HepG2 (cell line): ENCODE measurements around the gene ANKHD1. TPM values are rescaled to one million over a fixed set of nuclear protein-coding genes. Genes with fewer than 3 reads are reported as not detected.

ENCODE experiments used
- ATAC-seq: fragments of 200-7000 bp; cut with Tn5 transposase; 3 replicates; pipeline ENCODE4 v1.9.1; 2020; ENCODE audit warnings: mild to moderate bottlenecking, moderate library complexity
- BruUV-seq: library from RNA; stranded (reverse); fragments of 400-500 nt; replicated peaks from 2 replicates; lab custom pipeline; 2021; lab: Mats Ljungman, UMichigan
- CTCF ChIA-PET: fragments of 300-600 bp; formaldehyde crosslinking; extraction: SDS; loops from one replicate; lab custom pipeline; 2021; ENCODE audit warnings: low total read pairs, inconsistent platforms, low intra/inter-chr PET ratio; lab: Yijun Ruan, JAX
- POLR2A ChIA-PET: fragments of 350-600 bp; sonication (Branson Sonifier 250); formaldehyde crosslinking; loops from one replicate; lab custom pipeline; 2020; ENCODE audit warnings: antibody characterized with exemption, inconsistent platforms; lab: Yijun Ruan, JAX
- DNase-seq: peaks from one replicate; pipeline ENCODE4 v3.0.0-alpha.2; 2015; ENCODE audit warnings: low spot score
- FAIRE-seq: peaks from 3 replicates; lab custom pipeline; 2011; peaks lifted over from hg19 to GRCh38; lab: Jason Lieb, UNC
- H2AFZ ChIP-seq: one replicate; pipeline ENCODE4 v1.6.1; 2011; ENCODE audit warnings: low read length, inconsistent platforms
- H3K27ac ChIP-seq: fragments of 300-600 bp; 3 replicates; pipeline ENCODE4 v1.8.0; 2011; ENCODE audit warnings: mixed run types, mild to moderate bottlenecking, mixed read lengths, low read length, inconsistent platforms; ENCODE audit not compliant: insufficient read depth; ENCODE audit errors: extremely low read length
- H3K27me3 ChIP-seq, 2 experiments: fragments of 200-600 bp in 1 of 2; 2 replicates in 1 of 2; 3 replicates in 1 of 2; pipeline versions ENCODE4 v1.6.0 to v1.8.0; 2011; ENCODE audit warnings: low read length in 2 of 2, mild to moderate bottlenecking in 2 of 2, moderate library complexity in 2 of 2, inconsistent platforms in 1 of 2; ENCODE audit not compliant: insufficient read depth in 2 of 2, control insufficient read depth in 1 of 2
- H3K36me3 ChIP-seq, 2 experiments: fragments of 200-600 bp in 1 of 2; replicated peaks in 1 of 2; 2 replicates in 1 of 2; 3 replicates in 1 of 2; pipeline versions ENCODE4 v1.5.1 to v1.8.0; 2011; ENCODE audit warnings: low read length in 2 of 2, inconsistent platforms in 1 of 2; ENCODE audit not compliant: insufficient read depth in 2 of 2, control insufficient read depth in 1 of 2
- H3K4me1 ChIP-seq: 2 replicates; pipeline ENCODE4 v1.5.1; 2012; ENCODE audit warnings: low read length, inconsistent platforms; ENCODE audit not compliant: insufficient read depth
- H3K4me2 ChIP-seq: 2 replicates; pipeline ENCODE4 v1.6.0; 2011; ENCODE audit warnings: low read depth, low read length, inconsistent platforms
- H3K4me3 ChIP-seq, 3 experiments: fragments of 200-600 bp in 1 of 3; sonication (generic), shearing (Covaris generic) in 1 of 3; replicated peaks in 1 of 3; 2 replicates each; pipeline ENCODE4 v1.5.1; 2011 to 2016; ENCODE audit warnings: low read length in 3 of 3, inconsistent platforms in 2 of 3, low read depth in 2 of 3, mild to moderate bottlenecking in 2 of 3, control low read depth in 1 of 3, mixed read lengths in 1 of 3; ENCODE audit not compliant: insufficient read depth in 1 of 3
- H3K79me2 ChIP-seq: one replicate; pipeline ENCODE4 v1.6.1; 2011; ENCODE audit warnings: low read length, inconsistent platforms; ENCODE audit not compliant: insufficient read depth
- H3K9ac ChIP-seq: 2 replicates; pipeline ENCODE4 v1.6.0; 2011; ENCODE audit warnings: mild to moderate bottlenecking, low read depth, low read length, inconsistent platforms; ENCODE audit not compliant: insufficient read depth
- H3K9me3 ChIP-seq: 2 replicates; pipeline ENCODE4 v1.5.1; 2012; ENCODE audit warnings: mild to moderate bottlenecking, low read length
- H4K20me1 ChIP-seq: 2 replicates; pipeline ENCODE4 v1.6.0; 2011; ENCODE audit warnings: inconsistent platforms, mild to moderate bottlenecking, low read length, moderate library complexity; ENCODE audit not compliant: insufficient read depth
- KDM1A ChIP-seq: IDR thresholded peaks from 2 replicates; pipeline ENCODE4 v1.6.1; 2016; ENCODE audit warnings: missing compliant biosample characterization
- KMT2B ChIP-seq: IDR thresholded peaks from 2 replicates; pipeline ENCODE4 v1.6.1; 2016; ENCODE audit warnings: missing genetic modification reagents, missing compliant biosample characterization
- NFIB ChIP-seq: sonication (generic); formaldehyde crosslinking; IDR thresholded peaks from 2 replicates; pipeline ENCODE4 v1.9.0; 2021; ENCODE audit warnings: missing genetic modification reagents, mild to moderate bottlenecking, borderline replicate concordance
- POGZ ChIP-seq: sonication (generic); formaldehyde crosslinking; IDR thresholded peaks from 2 replicates; pipeline ENCODE4 v1.4.0; 2020; ENCODE audit warnings: mild to moderate bottlenecking, missing genetic modification reagents
- POLR2A ChIP-seq, 2 experiments: IDR thresholded peaks; 2 replicates each; pipeline ENCODE4 v1.6.1; 2011; ENCODE audit warnings: low read depth in 2 of 2, low read length in 2 of 2, mild to moderate bottlenecking in 1 of 2, moderate library complexity in 1 of 2; ENCODE audit not compliant: insufficient read depth in 1 of 2
- RXRA ChIP-seq: sonication (generic); formaldehyde crosslinking; IDR thresholded peaks from 2 replicates; pipeline ENCODE4 v1.5.1; 2020; ENCODE audit warnings: missing genetic modification reagents
- SP2 ChIP-seq: sonication (generic); formaldehyde crosslinking; IDR thresholded peaks from 2 replicates; pipeline ENCODE4 v1.5.1; 2020; ENCODE audit warnings: mild to moderate bottlenecking, missing genetic modification reagents
- SP4 ChIP-seq: sonication (generic); formaldehyde crosslinking; IDR thresholded peaks from 2 replicates; pipeline ENCODE4 v1.8.1; 2023; ENCODE audit warnings: mild to moderate bottlenecking, missing genetic modification reagents
- ZBTB8A ChIP-seq: sonication (generic); formaldehyde crosslinking; IDR thresholded peaks from 2 replicates; pipeline ENCODE4 v1.4.0; 2020; ENCODE audit warnings: mild to moderate bottlenecking, low read depth, missing genetic modification reagents, borderline replicate concordance
- ZFP41 ChIP-seq: sonication (generic); formaldehyde crosslinking; IDR thresholded peaks from 2 replicates; pipeline ENCODE4 v1.4.0; 2020; ENCODE audit warnings: mild to moderate bottlenecking, missing genetic modification reagents, borderline replicate concordance
- ZNF121 ChIP-seq: sonication (generic); formaldehyde crosslinking; IDR thresholded peaks from 2 replicates; pipeline ENCODE4 v1.5.0; 2020; ENCODE audit warnings: mild to moderate bottlenecking, missing genetic modification reagents
- ZNF260 ChIP-seq: sonication (generic); formaldehyde crosslinking; IDR thresholded peaks from 2 replicates; pipeline ENCODE4 v1.4.0; 2020; ENCODE audit warnings: missing genetic modification reagents, low read depth, mild to moderate bottlenecking, borderline replicate concordance
- ZNF430 ChIP-seq: sonication (generic); formaldehyde crosslinking; IDR thresholded peaks from 2 replicates; pipeline ENCODE4 v1.9.0; 2021; ENCODE audit warnings: mild to moderate bottlenecking, missing genetic modification reagents
- ZNF746 ChIP-seq: sonication (generic); formaldehyde crosslinking; IDR thresholded peaks from 2 replicates; pipeline ENCODE4 v1.8.0; 2022; ENCODE audit warnings: mild to moderate bottlenecking, missing genetic modification reagents
- WGBS: methylation state at CpG from one replicate; pipeline ENCODE4 v1.1.6; 2017; ENCODE audit warnings: low lambda C conversion rate; 5-methylcytosine and 5-hydroxymethylcytosine counted together
- in situ Hi-C: cut with HindIII; loops from 2 replicates; pipeline ENCODE4 v1.10.0; 2017; ENCODE audit warnings: low pct_unique_long_range_greater_than_20kb; ENCODE audit not compliant: extremely low pct_ligation_motif_present
- intact Hi-C: fragments of 100-400 bp; cut with micrococcal nuclease; formaldehyde crosslinking; loops from one replicate; pipeline ENCODE4 v1.10.0; 2022; ENCODE audit not compliant: unreplicated experiment
- polyA plus RNA-seq, 8 experiments: library from polyadenylated mRNA; depleted of rRNA in 3 of 8; stranded (reverse) in 7 of 8; unstranded in 1 of 8; fragments of >200 nt; fragmentation: Illumina TruSeq in 4 of 8; extraction: Trizol in 4 of 8; gene quantifications; 2 replicates each; pipeline versions ENCODE4 v1.2.1 to v1.2.3, GENCODE V29; 2011 to 2016; ENCODE audit warnings: low read depth in 4 of 8, missing spikeins in 1 of 8, mixed read lengths in 1 of 8; ENCODE audit not compliant: insufficient read depth in 1 of 8
- total RNA-seq, 5 experiments: library from RNA; depleted of rRNA; stranded (reverse); fragments of >200 nt; fragmentation: Illumina TruSeq; extraction: Trizol; gene quantifications; 2 replicates each; pipeline ENCODE4 v1.2.3, GENCODE V29; 2016; ENCODE audit warnings: low read depth in 1 of 5
- TF ChIP-seq, protein P1 (sequence below), 2 experiments: fragments of 450-650 bp in 1 of 2; sonication (generic) in 1 of 2; formaldehyde crosslinking; IDR thresholded peaks; 2 replicates each; pipeline versions ENCODE4 v1.5.0 to v1.8.0; 2020 to 2022; ENCODE audit warnings: mild to moderate bottlenecking in 1 of 2, missing genetic modification reagents in 1 of 2
- TF ChIP-seq, protein P2 (sequence below): sonication (generic); formaldehyde crosslinking; IDR thresholded peaks from 2 replicates; pipeline ENCODE4 v1.4.0; 2020; ENCODE audit warnings: missing genetic modification reagents

ANKHD1 gene
- total and polyA plus RNA-seq, 2 of the 13 experiments (the other 11 are each of a cell fraction or from before 2014, with no cell fraction given) = 69.9 to 82.0 TPM

DNA sequence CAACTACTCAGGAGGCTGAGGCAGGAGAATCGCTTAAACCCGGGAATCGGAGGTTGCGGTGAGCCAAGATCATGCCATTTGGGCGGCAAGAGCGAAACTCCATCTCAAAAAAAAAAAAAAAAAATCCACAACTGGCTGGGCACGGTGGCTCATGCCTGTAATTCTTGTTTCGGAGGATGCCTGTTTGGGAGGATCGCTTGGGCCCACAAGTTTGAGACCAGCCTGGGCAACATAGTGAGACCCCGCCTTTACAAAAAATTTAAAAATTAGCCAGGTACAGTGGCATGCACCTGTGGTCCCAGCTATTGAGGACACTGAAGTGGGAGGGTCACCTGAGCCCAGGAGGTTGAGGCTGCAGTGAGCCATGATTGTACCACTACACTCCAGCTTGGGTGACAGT is 144.0 kb downstream of the ANKHD1 start:
- ChIA-PET POLR2A (interaction anchor here (3.5 to 4.5 kb wide), 2 partner anchors 13 to 102 kb away, joined by 34 to 70 read pairs; partner anchors contain the start of genes IK, NDUFA2 and SRA1), CTCF (no interaction called here)
- TF ChIP-seq NFIB (CRISPR knock-in tag) (no peak), KDM1A (no peak), ZNF121 (CRISPR knock-in tag) (peak; percentile 51; the same call in 1 of the 2 replicates), ZNF430 (no peak)
- H3K36me3 ChIP-seq = peaks cover 11 to 46% of the 10 kb centered on the region in 2 experiments
- no peaks in the 10 kb centered on the region for H3K9me3 ChIP-seq
- 99% methylated on average over 10 of the region's 10 CpGs for WGBS
- H3K4me3 ChIP-seq = no peak overlapping the region
- no peaks in the 10 kb centered on the region for H3K27me3 ChIP-seq
- intact Hi-C loops = loop anchor here (5.0 kb wide), 1 partner anchor 182 kb away; no protein-coding TSS in a partner anchor
- DNase-seq (no peak), ATAC-seq (no peak), FAIRE-seq (no peak)
- H3K4me2 ChIP-seq = no peak overlapping the region
- H3K79me2 ChIP-seq = no peaks in the 10 kb centered on the region
- H3K27ac ChIP-seq = no peak overlapping the region
- no peak overlapping the region for H3K9ac ChIP-seq
- H2AFZ ChIP-seq = no peak overlapping the region
- BruUV-seq = no TSS peak
- H4K20me1 ChIP-seq = no peaks in the 10 kb centered on the region; the same call in 1 of the 2 replicates
- in situ Hi-C loops = no loop called here
- H3K4me1 ChIP-seq = peaks cover 27% of the 10 kb centered on the region

DNA sequence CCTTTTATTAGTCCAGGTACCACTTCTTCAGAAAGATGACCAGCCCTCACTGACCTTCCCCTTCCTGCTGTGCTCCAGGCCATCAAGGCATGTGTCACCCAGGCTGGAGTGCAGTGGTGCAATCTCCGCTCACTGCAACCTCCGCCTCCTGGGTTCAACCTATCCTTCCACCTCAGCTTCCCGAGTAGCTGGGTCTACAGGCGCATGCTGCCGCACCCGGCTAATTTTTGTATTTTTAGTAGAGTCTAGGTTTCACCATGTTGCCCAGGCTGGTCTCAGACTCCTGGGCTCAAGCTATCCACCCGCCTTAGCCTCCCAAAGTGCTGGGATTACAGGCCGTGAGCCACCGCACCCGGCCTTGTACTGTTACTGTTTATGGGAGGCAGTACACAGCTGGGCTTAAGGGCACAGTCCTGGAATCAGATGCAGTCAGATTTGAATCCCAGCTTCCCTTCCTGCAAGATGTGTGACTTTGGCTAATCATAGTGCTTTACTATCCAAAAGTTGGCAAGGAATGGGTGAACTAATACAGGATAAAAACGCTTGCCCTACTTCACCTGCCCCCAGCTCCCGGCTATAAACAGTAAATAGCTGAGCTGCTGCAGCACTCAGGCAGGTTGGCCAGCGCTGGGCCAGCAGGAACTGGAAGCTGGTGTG is 145.3 kb downstream of the ANKHD1 start:
- H3K9me3 ChIP-seq = no peaks in the 10 kb centered on the region
- H3K79me2 ChIP-seq = no peaks in the 10 kb centered on the region
- ChIA-PET CTCF (no interaction called here), POLR2A (interaction anchor here (0.8 to 4.5 kb wide), 18 partner anchors 9 to 184 kb away, joined by 3 to 70 read pairs (median 6); partner anchors contain the start of genes ANKHD1, HARS1, HARS2 and IK)
- WGBS = 0% methylated on average over 10 of the region's 13 CpGs
- peak overlapping the region; percentile 21 to 69 (median 48); a peak in 5 of 6 replicates for H3K4me3 ChIP-seq
- DNase-seq (peak; percentile 66), ATAC-seq (peak; percentile 73), FAIRE-seq (peak; percentile 63)
- no peaks in the 10 kb centered on the region; the same call in 1 of the 2 replicates for H4K20me1 ChIP-seq
- H2AFZ ChIP-seq = no peak overlapping the region
- peak overlapping the region; percentile 81 for H3K4me2 ChIP-seq
- BruUV-seq = no TSS peak
- no peaks in the 10 kb centered on the region for H3K27me3 ChIP-seq
- intact Hi-C loops = loop anchor here (1.0 to 5.0 kb wide), 4 partner anchors 9 to 180 kb away; partner anchors contain the start of genes HARS1, HARS2 and TMCO6
- H3K9ac ChIP-seq = peak overlapping the region; percentile 69
- in situ Hi-C loops = no loop called here
- H3K27ac ChIP-seq = peak overlapping the region; percentile 86
- H3K4me1 ChIP-seq = peaks cover 27% of the 10 kb centered on the region
- peaks cover 14 to 48% of the 10 kb centered on the region in 2 experiments for H3K36me3 ChIP-seq
- TF ChIP-seq POGZ (CRISPR knock-in tag) (no peak), ZBTB8A (CRISPR knock-in tag) (no peak), RXRA (CRISPR knock-in tag) (no peak; the same call in 1 of the 2 replicates), ZFP41 (CRISPR knock-in tag) (no peak), SP4 (no peak), ZNF746 (CRISPR knock-in tag) (no peak), POLR2A (IDR thresholded peaks at IDR 0.05; ENCODE audit: insufficient read depth in 1 of 2, low read depth in 2 of 2, low read length in 2 of 2) (peak in 1 of 2 experiments; percentile 67; a peak in 1 of 4 replicates), SP2 (CRISPR knock-in tag) (no peak), ZNF260 (CRISPR knock-in tag) (no peak), KMT2B (no peak)
- TF ChIP-seq, protein P1, sequence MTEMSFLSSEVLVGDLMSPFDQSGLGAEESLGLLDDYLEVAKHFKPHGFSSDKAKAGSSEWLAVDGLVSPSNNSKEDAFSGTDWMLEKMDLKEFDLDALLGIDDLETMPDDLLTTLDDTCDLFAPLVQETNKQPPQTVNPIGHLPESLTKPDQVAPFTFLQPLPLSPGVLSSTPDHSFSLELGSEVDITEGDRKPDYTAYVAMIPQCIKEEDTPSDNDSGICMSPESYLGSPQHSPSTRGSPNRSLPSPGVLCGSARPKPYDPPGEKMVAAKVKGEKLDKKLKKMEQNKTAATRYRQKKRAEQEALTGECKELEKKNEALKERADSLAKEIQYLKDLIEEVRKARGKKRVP (CRISPR knock-in tag; IDR thresholded peaks at IDR 0.05) = 0 out of 4 replicates have a peak, but pooled peaks of 1 of the 2 experiments have one; percentile 22
- TF ChIP-seq, protein P2, sequence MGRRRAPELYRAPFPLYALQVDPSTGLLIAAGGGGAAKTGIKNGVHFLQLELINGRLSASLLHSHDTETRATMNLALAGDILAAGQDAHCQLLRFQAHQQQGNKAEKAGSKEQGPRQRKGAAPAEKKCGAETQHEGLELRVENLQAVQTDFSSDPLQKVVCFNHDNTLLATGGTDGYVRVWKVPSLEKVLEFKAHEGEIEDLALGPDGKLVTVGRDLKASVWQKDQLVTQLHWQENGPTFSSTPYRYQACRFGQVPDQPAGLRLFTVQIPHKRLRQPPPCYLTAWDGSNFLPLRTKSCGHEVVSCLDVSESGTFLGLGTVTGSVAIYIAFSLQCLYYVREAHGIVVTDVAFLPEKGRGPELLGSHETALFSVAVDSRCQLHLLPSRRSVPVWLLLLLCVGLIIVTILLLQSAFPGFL = no peak
